ENCODE data around the gene SAMD1. TPM values are rescaled to one million over a fixed set of nuclear protein-coding genes. Genes with fewer than 3 reads are reported as not detected.

SAMD1 gene
- total and polyA plus RNA-seq, 9 of the 15 experiments (the other 6 are each of a cell fraction or from before 2014, with no cell fraction given), result 2.9 to 96.0 (median 43.5) TPM

GRCh38 chr19:14053032-14053431 lies 37.5 kb downstream of the SAMD1 start:
- Histone ChIP-seq H3K79me2 (ENCODE audit: control insufficient read depth, insufficient read depth, low read length) (no peaks in the 10 kb centered on the region), H3K27me3 (ENCODE audit: control insufficient read depth in 2 of 2, insufficient read depth in 2 of 2, low read length in 2 of 2) (no peaks in the 10 kb centered on the region), H3K4me3 (no peak overlapping the region), H3K36me3 (ENCODE audit: control insufficient read depth, insufficient read depth, low read length) (peaks cover 23% of the 10 kb centered on the region; the same call in 2 of the 3 replicates), H3K9me3 (replicated peaks; ENCODE audit: control insufficient read depth, insufficient read depth, low read depth, low read length) (peaks cover 4% of the 10 kb centered on the region), H3K9me1 (ENCODE audit: control insufficient read depth, insufficient read depth, low read length) (no peaks in the 10 kb centered on the region), H4K20me1 (replicated peaks; ENCODE audit: control insufficient read depth, insufficient read depth, low read length) (no peaks in the 10 kb centered on the region), H2AFZ (ENCODE audit: low read depth, low read length) (no peak overlapping the region), H3K9ac (ENCODE audit: insufficient read depth in 1 of 2, low read depth in 2 of 2, low read length in 2 of 2) (no peak overlapping the region), H3K4me2 (ENCODE audit: insufficient read depth, low read length) (no peak overlapping the region), H3K27ac (ENCODE audit: extremely low read depth, low read depth, low read length) (no peak overlapping the region), H3K4me1 (replicated peaks in 1 of 2; ENCODE audit: control insufficient read depth in 2 of 2, insufficient read depth in 2 of 2, low read length in 2 of 2) (peaks cover 0 to 44% of the 10 kb centered on the region in 2 experiments; a peak in 4 of 5 replicates)
- intact Hi-C loops (cut with micrococcal nuclease) (no loop called here), in situ Hi-C loops (cut with MboI) (loop anchor here (25.0 kb wide), 1 partner anchor 466 kb away; no protein-coding TSS in a partner anchor)
- WGBS (ENCODE audit: insufficient coverage, low coverage, missing lambda C conversion rate), result 44% methylated on average over 3 of the region's 3 CpGs
- peak in 3 of 4 experiments; percentile 6 to 9 (median 7) for DNase-seq (ENCODE audit: extremely low read depth in 1 of 4, low spot score in 3 of 4)
- ChIA-PET CTCF (ENCODE audit: low intra/inter-chr PET ratio) (no interaction called here), POLR2A (interaction anchor here (0.6 to 1.1 kb wide), 3 partner anchors 10 to 125 kb away, joined by 3 to 4 read pairs (median 3); no protein-coding TSS in a partner anchor)
- TF ChIP-seq CEBPZ (IDR thresholded peaks at IDR 0.05; ENCODE audit: borderline replicate concordance, low read depth, low read length), result no peak
- peak in 1 of 2 experiments; percentile 23; a peak in 1 of 4 replicates for TF ChIP-seq RAD21 (CRISPR knock-in tag; conservative IDR thresholded peaks at IDR 0.05 in 1 of 2, IDR thresholded peaks at IDR 0.05 in 1 of 2)
- no peak for TF ChIP-seq MAFG (tag; conservative IDR thresholded peaks at IDR 0.05)
- TF ChIP-seq CTCF (IDR thresholded peaks at IDR 0.05 in 2 of 3, conservative IDR thresholded peaks at IDR 0.05 in 1 of 3; ENCODE audit: insufficient read depth in 2 of 3, low read depth in 1 of 3, low read length in 3 of 3), result peak; percentile 10 to 19 (median 18); a peak in 2 of 6 replicates
- TF ChIP-seq CBX3 (IDR thresholded peaks at IDR 0.05; ENCODE audit: borderline replicate concordance in 1 of 2, low read length in 2 of 2), result peak in 1 of 2 experiments; percentile 60; a peak in 1 of 3 replicates
- TF ChIP-seq PYGO2 (tag; IDR thresholded peaks at IDR 0.05), result no peak
- TF ChIP-seq ZNF12 (CRISPR knock-in tag; IDR thresholded peaks at IDR 0.05), result peak; percentile 99
- TF ChIP-seq PATZ1 (CRISPR knock-in tag; IDR thresholded peaks at IDR 0.05; ENCODE audit: borderline replicate concordance), result no peak
- TF ChIP-seq HEY1 (CRISPR knock-in tag; IDR thresholded peaks at IDR 0.05; ENCODE audit: borderline replicate concordance), result no peak
- no TSS peak for BruUV-seq (replicated peaks)
- peak; percentile 9; the same call in 1 of the 3 replicates for ATAC-seq
- FAIRE-seq, result no peak
